Measurements from ENCODE around the gene CD37.
"Not testable (repeated sequence)": the region's sequence is repeated elsewhere in the genome, so short reads cannot be mapped to it uniquely, and the experiment has no call there.

Gene CD37

DNA sequence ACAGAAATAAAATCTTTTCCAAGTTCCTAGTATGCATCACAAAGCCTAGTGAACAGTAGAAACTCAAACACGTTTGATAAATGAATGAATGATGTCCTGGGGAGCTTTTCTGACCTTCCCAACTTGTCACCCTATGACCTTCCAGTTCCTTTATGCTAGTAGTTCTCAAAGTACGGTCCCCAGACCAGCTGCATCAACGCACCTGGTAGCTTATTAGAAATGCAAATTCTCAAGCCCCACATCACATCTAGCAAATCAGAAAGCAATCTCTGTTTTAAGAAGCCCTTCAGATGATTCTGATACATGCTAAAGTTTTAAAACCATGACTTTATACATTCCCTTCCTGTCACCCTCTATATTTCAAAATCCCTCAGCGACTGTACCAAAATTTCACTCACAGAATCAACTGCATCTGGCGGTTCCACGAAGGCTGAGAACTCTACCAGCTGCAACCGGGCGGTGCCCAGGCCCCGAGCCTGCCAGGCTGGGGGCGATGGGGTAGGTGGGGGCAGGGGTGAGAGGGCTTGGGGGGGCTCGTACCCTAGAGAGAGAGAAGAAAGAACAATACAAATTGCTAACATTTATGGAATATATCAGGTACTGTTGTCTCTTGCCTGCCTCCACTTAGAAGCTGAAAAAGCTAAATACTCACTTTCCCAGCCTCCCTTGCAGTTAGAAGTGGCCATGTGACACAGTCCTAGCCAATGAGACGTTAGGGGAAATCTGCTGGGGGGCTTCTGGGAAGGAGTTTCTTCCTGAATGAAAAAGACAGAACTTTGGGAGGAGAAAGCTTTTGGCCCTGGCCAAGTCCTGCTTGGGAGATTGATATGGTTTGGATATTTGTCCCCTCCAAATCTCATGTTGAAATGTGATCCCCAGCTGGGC is 13.3 kb downstream of the CD37 start:
- DNase-seq = no peak

DNA sequence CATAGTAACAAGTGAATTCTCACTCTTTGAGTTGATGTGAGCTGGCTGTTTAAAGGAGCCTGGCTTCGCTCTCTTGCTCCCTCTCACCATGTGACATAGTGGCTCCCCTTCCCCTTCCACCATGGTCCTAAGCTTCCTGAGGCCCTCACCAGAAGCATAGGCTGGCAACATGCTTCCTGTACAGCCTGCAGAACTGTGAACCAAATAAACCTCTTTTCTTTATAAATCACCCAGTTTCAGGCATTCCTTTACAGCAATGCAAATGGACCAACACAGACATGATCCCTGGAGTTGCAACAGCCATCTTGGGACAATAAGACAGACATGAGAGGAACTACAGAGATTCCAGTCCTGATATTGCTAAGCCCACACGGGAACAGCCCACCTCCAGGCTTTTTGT is 14.4 kb downstream of the CD37 start:
- DNase-seq = no peak

GRCh38 chr19:49355909-49356353 is 20.7 kb downstream of the CD37 start:
- no peak for DNase-seq

- DNase-seq = no peak
These were observed 21.2 kb downstream of the CD37 start for GRCh38 chr19:49356382-49356781.

GRCh38 chr19:49357186-49357585 is 22.0 kb downstream of the CD37 start:
- no peak for DNase-seq

- no peak for DNase-seq
These were observed 24.9 kb downstream of the CD37 start for GRCh38 chr19:49359851-49360820.

- DNase-seq = no peak
These were observed 26.3 kb downstream of the CD37 start for GRCh38 chr19:49361438-49362047.

- no peak for DNase-seq
These were observed 27.1 kb downstream of the CD37 start, which contains the start of gene TEAD2 for GRCh38 chr19:49362048-49362928. Gene TEAD2, minus strand, starts transcription at chr19:49362416. Its CDS starts 2,341 bp downstream, at chr19:49360075.

DNA sequence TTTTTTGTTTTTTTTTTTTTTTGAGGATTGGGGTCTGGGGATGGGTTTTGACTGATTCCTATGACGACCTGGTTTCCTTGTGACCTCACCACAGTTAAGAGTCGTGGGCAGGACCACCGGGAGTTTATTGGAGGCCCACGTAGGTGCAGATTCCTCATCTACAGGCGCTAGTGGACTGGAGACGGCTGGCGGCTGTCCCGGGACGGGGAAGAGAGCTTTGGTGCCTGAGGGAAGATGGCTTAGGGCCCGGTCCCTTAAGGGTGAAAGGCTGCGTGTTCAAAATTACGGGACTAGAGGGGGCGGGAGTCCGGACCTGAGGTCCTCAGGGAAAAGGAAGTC is 27.7 kb downstream of the CD37 start:
- no peak for DNase-seq

GRCh38 chr19:49363268-49364082 is 28.3 kb downstream of the CD37 start, which contains the start of gene DKKL1:
Gene DKKL1, plus strand, starts transcription at chr19:49363877. Its CDS starts 122 bp downstream, at chr19:49363999.
- DNase-seq = peak; percentile 97

DNA sequence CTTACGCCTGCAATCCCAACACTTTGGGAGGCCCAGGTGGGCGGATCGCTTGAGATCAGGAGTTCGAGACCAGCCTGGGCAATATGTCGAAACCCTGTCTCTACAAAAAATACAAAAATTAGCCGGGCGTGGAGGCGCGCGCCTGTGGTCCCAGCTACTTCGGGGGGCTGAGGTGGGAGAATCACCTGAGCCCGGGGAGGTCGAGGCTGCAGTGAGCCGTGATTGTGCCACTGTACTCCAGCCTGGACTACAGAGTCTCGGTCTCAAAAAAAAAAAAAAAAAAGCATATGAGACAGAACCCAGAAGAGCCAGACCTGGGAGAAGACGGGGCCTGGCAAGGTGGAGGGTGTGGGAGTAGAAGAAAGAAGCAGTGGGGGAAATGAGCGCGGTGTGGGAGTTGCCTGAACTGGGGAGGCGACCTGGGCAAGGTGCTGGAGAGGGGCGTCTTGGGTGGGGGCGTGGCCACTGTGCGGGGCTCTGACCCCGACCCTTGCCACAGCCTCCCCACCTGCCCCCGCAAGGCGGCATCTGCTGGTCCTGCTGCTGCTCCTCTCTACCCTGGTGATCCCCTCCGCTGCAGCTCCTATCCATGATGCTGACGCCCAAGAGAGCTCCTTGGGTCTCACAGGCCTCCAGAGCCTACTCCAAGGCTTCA is 29.0 kb downstream of the CD37 start:
- DNase-seq = no peak

- DNase-seq = no peak
These were observed 30.9 kb downstream of the CD37 start for GRCh38 chr19:49366110-49366509.

- DNase-seq = no peak
These were observed 33.6 kb downstream of the CD37 start for GRCh38 chr19:49368711-49369358.

DNA sequence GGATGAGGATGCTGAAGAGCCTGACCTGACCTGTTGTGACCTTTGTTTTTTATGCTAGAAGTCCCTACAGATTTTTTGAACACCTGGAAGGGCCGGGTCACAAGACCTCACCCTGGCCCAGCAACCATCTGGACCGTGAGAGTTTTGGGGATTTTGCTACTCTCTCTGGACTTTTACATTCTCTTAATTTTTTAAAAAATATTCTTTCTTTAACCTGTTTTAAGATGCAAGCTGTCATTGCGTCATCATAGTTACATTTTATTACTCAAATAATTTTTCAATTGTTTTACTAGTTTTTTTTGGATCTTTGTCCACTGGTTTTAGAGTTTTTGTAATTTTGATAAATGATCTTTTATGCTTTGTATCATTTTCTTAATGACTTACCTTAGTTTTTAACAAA is 36.0 kb downstream of the CD37 start:
- no peak for DNase-seq

DNA sequence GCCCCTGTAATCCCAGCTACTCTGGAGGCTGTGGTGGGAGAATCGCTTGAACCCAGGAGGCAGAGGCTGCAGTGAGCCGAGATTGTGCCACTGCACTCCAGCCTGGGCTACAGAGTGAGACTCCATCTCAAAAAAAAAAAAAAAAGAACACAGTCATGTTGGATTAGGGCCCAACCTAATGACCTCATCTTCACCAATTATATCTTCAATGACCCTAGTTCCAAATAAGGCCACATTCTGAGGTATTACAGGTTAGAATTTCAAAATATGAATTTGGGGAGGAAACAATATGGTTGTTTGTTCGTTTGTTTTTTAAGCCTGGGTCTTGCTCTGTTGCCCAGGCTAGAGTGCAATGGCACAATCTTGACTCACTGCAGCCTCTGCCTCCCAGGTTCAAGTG is 38.0 kb downstream of the CD37 start:
- DNase-seq = not testable (repeated sequence)

DNA sequence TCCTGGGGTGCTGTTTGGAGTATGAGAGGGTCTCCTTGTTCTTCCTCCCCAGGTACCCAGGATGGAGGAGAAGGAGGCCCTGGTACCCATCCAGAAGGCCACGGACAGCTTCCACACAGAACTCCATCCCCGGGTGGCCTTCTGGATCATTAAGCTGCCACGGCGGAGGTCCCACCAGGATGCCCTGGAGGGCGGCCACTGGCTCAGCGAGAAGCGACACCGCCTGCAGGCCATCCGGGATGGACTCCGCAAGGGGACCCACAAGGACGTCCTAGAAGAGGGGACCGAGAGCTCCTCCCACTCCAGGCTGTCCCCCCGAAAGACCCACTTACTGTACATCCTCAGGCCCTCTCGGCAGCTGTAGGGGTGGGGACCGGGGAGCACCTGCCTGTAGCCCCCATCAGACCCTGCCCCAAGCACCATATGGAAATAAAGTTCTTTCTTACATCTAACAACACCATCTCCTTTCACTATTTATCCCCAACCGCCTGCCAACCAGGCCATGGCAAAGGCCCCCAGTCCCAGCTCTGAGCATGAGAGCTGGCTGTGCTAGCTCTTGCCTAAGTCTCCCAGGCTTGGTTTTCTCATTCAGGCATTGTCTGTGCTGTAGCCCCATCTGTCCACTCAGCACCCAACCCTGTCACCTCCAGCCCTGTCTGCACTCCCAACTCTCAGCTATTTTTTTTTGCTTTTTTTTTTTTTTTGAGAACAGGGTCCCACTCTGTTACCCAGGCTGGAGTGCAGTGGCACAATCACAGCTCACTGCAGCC is 39.6 kb downstream of the CD37 start:
- DNase-seq = no peak

GRCh38 chr19:49378512-49378911 is 43.3 kb downstream of the CD37 start:
- no peak for DNase-seq

GRCh38 chr19:49380391-49380790 is 45.2 kb downstream of the CD37 start:
- DNase-seq = no peak

- no peak for DNase-seq
These were observed 47.4 kb downstream of the CD37 start for GRCh38 chr19:49382639-49383038.

Measured in hematopoietic multipotent progenitor cell treated with erythropoietin and hydrocortisone succinate and interleukin-3 and kit ligand, for 6 days (in vitro differentiated cells).